Measurements from ENCODE around the gene CUX1.
A peak's percentile ranks its signal among the peaks of the same experiment; 100 is the strongest.

Gene CUX1

GRCh38 chr7:102098986-102099385, 281.6 kb downstream of the CUX1 start:
- no peak for DNase-seq (ENCODE audit: low spot score)

- DNase-seq (ENCODE audit: low spot score): no peak
Measured at GRCh38 chr7:102099474-102099873, 282.0 kb downstream of the CUX1 start.

GRCh38 chr7:102101111-102101551, 283.7 kb downstream of the CUX1 start:
- DNase-seq (ENCODE audit: low spot score): no peak

GRCh38 chr7:102101926-102102325, 284.5 kb downstream of the CUX1 start:
- DNase-seq (ENCODE audit: low spot score): no peak

GRCh38 chr7:102103027-102103372, 285.6 kb downstream of the CUX1 start:
- no peak for DNase-seq (ENCODE audit: low spot score)

DNA sequence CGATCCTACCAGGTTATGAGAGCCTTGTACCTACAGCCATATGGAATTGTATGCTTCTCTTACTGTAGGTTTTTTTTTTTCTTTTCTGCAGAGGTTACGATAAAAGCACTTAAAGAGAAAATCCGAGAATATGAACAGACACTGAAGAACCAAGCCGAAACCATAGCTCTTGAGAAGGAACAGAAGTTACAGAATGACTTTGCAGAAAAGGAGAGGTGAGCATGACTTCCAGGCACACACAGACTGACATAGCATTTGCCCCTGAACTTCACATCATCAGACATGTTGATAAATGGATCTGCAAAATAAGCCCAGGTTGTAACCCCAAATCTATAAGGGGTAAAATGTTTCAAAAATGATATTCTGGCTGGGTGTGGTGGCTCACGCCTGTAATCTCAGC, 286.8 kb downstream of the CUX1 start:
- no peak for DNase-seq (ENCODE audit: low spot score)

DNA sequence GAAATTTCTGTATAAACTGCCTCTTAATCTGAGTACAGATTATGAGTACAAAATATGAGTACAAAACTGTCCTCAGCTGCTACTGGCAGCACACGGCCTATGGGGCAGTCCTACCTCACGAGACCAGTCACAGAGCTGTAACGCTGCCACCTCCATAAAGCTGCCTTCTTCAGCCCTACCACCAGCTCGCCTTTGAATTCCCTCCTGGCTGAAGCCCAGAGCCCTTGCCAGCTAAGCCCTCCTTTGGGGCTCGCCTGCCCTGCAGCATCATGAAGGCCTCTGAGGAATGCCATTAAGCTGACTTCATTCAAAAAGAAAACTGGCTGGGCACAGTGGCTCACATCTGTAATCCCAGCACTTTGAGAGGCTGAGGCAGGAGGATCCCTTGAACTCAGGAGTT, 289.2 kb downstream of the CUX1 start:
- DNase-seq (ENCODE audit: low spot score): no peak

DNA sequence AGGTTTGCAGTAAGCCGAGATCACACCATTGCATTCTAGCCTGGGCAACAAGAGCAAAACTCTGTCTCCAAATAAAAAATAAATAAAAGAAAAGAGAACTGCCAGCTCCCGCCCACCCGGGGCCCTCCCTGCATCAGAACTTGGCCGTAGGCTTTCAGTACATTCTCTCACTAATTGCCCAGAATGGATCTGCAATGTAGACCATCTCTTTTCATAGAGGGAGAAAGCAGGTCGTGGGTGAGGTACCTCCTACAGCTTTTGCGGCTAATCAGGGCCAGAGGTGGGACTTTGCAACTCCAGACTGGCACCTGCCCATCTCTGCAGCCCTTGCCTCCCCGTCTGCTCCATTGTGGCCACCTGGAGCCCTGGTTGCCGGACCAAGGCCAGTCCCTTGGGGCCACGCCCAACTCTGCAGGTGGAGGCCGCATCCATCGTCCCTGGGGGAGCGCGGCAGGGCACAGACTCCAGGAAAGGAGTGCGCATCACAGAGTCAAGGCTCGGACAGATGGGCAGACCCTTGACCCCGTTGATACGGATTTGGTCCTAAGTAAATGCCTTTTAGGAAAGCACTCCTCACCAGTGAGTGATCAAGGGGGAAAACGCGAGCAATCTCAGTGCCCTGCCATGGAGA, 290.2 kb downstream of the CUX1 start:
- no peak for DNase-seq (ENCODE audit: low spot score)

DNA sequence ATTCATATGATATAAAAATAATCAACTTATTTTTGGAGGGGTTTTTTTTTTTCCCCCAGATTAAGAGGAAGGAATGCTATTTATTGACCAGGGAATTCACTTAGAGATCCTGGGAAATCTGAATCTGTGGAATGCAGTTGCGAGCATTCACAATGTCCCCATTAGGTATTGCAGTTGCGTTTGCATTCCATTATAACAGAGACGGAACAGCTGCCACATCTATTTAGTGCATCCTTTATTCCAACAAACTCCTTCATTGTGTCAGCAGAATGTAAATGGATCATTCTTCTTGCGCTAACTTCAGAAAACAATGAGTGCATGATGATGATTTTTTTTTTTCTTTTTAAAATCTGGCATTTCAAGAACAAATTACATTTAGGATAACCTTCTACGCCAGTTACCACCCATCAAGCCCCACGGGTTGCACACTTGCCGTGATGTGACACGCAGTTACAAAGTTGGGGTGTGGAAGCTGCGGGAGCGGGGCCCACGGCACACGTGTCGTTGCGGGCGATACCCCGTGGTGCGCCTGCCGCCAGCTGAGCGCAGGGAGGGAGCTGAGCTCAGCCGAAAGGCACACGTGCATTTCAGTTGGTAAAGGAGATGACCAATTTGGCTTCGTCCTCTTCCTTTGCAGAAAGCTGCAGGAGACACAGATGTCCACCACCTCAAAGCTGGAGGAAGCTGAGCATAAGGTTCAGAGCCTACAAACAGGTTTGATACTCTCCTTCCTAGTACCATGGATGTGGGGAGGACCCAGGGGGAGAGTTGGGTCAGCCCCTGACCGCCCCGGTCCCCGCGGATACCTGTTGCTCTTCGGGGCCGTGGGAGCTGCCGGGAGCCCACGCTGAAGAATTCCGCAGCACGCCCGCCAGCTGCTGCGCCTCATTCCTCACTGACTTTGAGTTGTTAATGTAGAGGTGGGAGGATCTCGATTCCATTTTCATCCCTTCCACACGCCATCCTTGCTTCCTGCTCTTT, 293.9 kb downstream of the CUX1 start:
- DNase-seq (ENCODE audit: low spot score): peak; percentile 42

GRCh38 chr7:102115181-102115580, 297.8 kb downstream of the CUX1 start:
- no peak for DNase-seq (ENCODE audit: low spot score)

- no peak for DNase-seq (ENCODE audit: low spot score)
Measured at GRCh38 chr7:102115931-102116330, 298.5 kb downstream of the CUX1 start.

DNA sequence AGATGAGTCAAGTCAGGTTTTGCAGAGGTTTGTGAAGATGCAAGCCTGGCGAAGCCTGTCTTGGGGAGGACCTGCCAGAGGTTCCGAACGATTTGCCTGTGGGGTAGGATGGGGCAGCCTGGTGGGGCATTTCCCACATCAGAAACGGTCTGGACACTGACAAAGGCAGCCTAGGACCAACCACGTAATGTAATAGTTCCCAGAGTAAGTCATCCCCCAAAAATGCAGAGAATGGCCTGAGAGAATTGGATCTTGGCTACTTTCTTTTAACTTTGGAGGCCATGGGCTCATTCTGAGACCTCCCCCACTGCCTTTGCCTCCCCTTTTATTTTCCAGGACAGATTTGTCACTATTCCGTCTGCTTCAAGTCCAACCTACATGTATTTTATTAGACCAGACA, 300.3 kb downstream of the CUX1 start:
- DNase-seq (ENCODE audit: low spot score): no peak

GRCh38 chr7:102119213-102119651, 301.8 kb downstream of the CUX1 start:
- no peak for DNase-seq (ENCODE audit: low spot score)

DNA sequence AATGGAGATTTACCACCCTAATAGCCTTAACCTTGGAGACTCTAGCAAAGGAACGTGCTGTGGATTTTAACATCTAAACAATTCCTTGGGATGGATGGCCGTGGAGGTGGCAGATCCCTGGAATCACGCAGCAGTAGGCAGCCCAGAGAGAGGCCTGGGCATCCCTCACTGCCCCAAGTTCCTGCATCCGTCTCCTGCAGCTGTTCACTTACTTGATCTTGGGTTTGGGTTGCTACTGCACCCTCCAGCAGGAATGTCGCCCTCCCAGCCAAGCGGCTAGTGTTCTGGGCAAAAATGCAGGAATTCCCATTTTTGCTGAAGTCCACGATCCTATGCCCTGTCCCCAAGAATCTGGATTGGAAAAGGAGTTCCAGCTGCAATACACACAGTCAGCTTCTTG, 302.5 kb downstream of the CUX1 start:
- DNase-seq (ENCODE audit: low spot score): no peak

DNA sequence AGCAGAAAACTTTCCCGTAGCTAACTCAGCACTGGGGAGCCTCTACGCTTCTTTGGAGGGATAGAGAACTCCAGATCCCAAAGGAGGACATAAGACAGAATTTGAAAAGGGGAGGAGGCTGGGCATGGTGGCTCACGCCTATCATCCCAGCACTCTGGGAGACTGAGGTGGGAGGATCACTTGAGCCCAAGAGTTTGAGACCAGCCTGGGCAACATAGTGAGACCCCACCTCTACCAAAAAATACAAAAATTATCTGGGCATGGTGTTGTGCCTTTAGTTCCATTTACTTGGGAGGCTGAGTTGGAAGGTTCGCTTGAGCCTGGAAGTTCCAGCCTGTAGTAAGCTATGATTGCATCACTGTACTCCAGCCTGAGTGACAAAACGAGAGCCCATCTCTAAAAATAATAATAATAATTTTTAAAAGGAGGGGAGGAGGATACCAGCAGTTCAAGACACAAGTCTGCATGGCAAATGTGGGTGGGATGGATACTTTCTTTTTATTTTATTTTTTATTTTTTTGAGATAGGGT, 303.3 kb downstream of the CUX1 start:
- no peak for DNase-seq (ENCODE audit: low spot score)

GRCh38 chr7:102122026-102122425, 304.6 kb downstream of the CUX1 start:
- DNase-seq (ENCODE audit: low spot score): no peak

DNA sequence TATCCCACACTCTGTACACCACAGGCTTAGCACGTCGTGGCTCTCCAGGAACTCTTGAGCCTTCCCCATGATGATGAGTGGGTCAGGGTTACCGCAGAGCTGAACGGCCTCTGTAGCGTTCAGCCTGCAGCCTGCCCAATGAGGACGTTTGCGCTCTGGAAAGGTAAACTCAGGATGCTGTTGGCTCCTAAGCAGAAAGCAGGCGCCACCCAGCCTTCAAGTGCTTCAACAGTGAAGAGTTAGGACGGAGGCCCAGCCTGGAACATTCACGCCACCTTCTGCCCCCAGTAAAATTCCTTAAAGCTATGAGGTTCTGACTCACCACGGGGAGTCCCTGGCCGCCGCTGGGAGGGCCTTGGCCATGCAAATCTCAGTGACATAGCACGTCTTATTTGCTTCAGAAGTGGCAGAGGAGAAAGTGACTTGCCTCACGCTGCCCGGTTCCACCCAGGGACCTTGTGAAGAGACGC, 307.7 kb downstream of the CUX1 start:
- DNase-seq (ENCODE audit: low spot score): peak; percentile 66

- no peak for DNase-seq (ENCODE audit: low spot score)
Measured at GRCh38 chr7:102128303-102128702, 310.9 kb downstream of the CUX1 start.

GRCh38 chr7:102129636-102130370, 312.4 kb downstream of the CUX1 start:
- DNase-seq (ENCODE audit: low spot score): peak; percentile 41

DNA sequence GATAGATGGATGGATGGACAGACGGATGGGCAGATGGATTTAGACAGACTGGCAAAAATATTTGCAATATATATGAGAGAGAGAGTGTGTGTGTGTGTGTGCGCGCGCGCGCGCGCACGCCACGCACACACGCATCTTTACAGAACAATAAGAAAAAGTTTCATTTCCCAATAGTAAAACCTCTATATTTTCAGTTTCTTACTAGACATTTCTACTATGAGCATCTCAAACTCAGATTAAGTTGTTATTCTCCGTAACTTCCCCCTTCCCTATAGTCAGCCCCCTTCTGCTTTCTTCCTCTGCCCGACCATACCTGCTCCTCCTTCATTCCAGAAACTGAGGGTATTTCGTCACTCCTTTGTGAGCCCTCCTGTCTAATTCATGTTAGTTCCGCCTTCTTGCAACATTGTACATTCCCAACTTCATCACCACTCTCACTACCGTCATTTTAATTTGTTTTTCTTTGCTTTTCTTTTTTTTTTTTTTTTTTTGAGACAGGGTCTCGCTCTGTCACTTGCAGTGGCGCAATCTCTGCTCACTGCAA, 314.9 kb downstream of the CUX1 start:
- DNase-seq (ENCODE audit: low spot score): no peak

DNA sequence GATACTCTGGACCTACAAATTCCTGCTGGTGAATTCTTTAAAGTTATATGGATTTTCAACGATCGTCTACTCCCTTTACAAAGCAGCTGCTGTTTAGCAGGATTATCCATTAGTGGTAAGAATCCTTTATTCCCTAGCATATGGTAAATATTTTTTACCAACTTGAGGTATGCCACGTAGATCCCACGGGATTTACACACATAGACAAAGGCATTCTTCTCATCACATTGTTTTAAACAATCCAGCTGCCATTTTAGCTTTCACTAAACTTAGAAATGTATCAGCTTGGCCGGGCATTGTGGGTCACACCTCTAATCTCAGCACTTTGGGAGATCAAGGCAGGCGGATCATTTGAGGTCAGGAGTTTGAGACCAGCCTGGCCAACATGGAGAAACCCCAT, 321.2 kb downstream of the CUX1 start:
- no peak for DNase-seq (ENCODE audit: low spot score)

- no peak for DNase-seq (ENCODE audit: low spot score)
Measured at GRCh38 chr7:102140952-102141370, 323.5 kb downstream of the CUX1 start.

All from cerebellar cortex (tissue), 1 donor.